HG02840 (cell line): ENCODE data around the gene TSC22D4.

Experiments used
- ATAC-seq: cut with Tn5 transposase; IDR thresholded peaks from one replicate; pipeline ENCODE4 v1.9.1; 2021; ENCODE audit warnings: mild to moderate bottlenecking, moderate library complexity, moderate number of reproducible peaks; ENCODE audit not compliant: unreplicated experiment, low FRiP score

The TSC22D4 gene

GRCh38 chr7:100493476-100494264 is 14.7 kb upstream of the TSC22D4 start:
- ATAC-seq, result no peak

GRCh38 chr7:100492738-100493475 is 13.9 kb upstream of the TSC22D4 start:
- no peak for ATAC-seq

GRCh38 chr7:100491192-100491578 is 12.2 kb upstream of the TSC22D4 start:
- ATAC-seq, result no peak

GRCh38 chr7:100490483-100491191 is 11.6 kb upstream of the TSC22D4 start:
- no peak for ATAC-seq

- ATAC-seq, result no peak
Observed at GRCh38 chr7:100489824-100490223, 10.8 kb upstream of the TSC22D4 start.

- ATAC-seq, result no peak
Observed at GRCh38 chr7:100489121-100489520, 10.1 kb upstream of the TSC22D4 start.

GRCh38 chr7:100488333-100489095 is 9.5 kb upstream of the TSC22D4 start:
- no peak for ATAC-seq

GRCh38 chr7:100486753-100487446 is 7.9 kb upstream of the TSC22D4 start:
- ATAC-seq, result no peak

GRCh38 chr7:100486111-100486636 is 7.2 kb upstream of the TSC22D4 start:
- ATAC-seq, result no peak

- ATAC-seq, result no peak
Observed at GRCh38 chr7:100485471-100485876, 6.5 kb upstream of the TSC22D4 start.

- ATAC-seq, result no peak
Observed at GRCh38 chr7:100484673-100485045, 5.6 kb upstream of the TSC22D4 start.

- ATAC-seq, result peak; percentile 18
Observed at GRCh38 chr7:100483722-100484672, 5.0 kb upstream of the TSC22D4 start, which contains the start of gene NYAP1. TSS of gene NYAP1 (plus strand) at chr7:100483927. CDS start at chr7:100485312, 1,385 bp downstream.

- peak; percentile 37 for ATAC-seq
Observed at GRCh38 chr7:100483090-100483721, 4.2 kb upstream of the TSC22D4 start.

- ATAC-seq, result no peak
Observed at GRCh38 chr7:100482728-100483089, 3.7 kb upstream of the TSC22D4 start.

GRCh38 chr7:100481466-100481865 is 2.5 kb upstream of the TSC22D4 start:
- no peak for ATAC-seq

GRCh38 chr7:100477871-100478267 is 1.1 kb downstream of the TSC22D4 start:
- ATAC-seq, result no peak

- ATAC-seq, result no peak
Observed at GRCh38 chr7:100476903-100477870, 1.8 kb downstream of the TSC22D4 start.
